Measurements from ENCODE around the gene NXF2B.
A peak's percentile ranks its signal among the peaks of the same experiment; 100 is the strongest.

- TF ChIP-seq JUND (IDR thresholded peaks at IDR 0.05) (no peak), CTCF (IDR thresholded peaks at IDR 0.05; ENCODE audit: low read depth, low read length, missing input control) (peak; percentile 69), YY1 (IDR thresholded peaks at IDR 0.05) (no peak), EGR1 (IDR thresholded peaks at IDR 0.05; ENCODE audit: low read depth in 2 of 2) (no peak), RAD21 (IDR thresholded peaks at IDR 0.05) (peak; percentile 54 to 75), REST (IDR thresholded peaks at IDR 0.05) (no peak)
These were observed 93.9 kb downstream of the NXF2B start for GRCh38 chrX:102345916-102346315.
